Activated CD4-positive, alpha-beta T cell treated with anti-CD3 and anti-CD28 coated beads, Interleukin-2, amount 50 U/mL, for 16 hours (primary cell): ENCODE data around the gene NOXRED1.

Experiments used
- DNase-seq: peaks from one replicate; pipeline ENCODE4 v3.0.0-alpha.2; 2020

The NOXRED1 gene

DNA sequence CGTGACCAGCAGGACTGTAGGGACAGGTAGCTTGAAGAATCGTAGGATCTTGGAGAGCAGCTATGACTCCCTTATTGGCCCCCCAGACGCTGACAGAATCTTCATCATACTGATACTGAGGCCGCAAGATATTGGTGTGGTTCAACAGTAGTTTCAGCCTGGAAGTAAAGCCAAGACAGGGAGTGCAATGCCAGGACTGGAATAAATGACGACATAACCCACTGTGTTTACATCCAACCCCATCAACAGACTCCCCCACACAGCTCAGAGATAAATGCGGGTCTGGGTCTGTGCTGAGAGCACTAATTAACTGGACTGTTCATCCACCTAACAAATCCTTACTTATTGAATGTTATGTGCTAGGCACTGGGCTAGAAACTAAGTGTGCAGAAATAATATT, 16.6 kb downstream of the NOXRED1 start:
- no peak for DNase-seq

DNA sequence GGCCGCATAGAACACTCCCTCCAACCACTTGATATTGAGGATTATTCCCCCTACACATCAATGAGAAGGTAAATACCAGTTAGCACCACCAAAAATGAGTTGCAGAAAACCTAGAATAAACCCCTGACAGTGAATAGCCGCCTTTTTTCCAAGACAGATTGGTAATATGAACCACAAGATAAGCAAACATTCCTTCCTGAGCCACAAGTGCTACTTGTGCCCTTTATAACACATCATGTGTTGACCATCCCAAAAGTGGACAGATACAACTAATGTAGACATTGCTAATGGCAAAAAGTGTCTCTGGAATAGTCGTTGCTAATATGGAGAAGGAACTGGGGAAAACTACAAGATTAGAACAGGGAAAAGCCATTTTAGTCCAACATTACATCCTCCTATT, 17.2 kb downstream of the NOXRED1 start:
- DNase-seq: no peak

DNA sequence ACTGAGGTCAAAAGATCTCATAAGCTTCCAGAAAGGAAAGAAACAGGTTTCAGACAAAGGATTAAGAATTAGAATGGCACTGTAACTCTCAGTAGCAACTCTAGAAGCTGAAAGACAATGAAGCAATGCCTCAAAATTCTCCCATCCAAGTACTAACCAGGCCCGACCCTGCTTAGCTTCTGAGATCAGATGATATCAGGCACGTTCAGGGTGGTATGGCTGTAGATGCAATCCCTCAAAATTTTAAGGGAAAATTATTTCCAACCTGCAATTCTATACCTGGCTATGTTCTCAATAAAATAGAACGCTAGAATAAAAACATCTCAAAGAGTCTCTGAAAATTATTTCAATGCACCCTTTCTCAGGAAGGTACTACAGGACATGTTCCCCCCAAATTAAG, 19.6 kb downstream of the NOXRED1 start:
- no peak for DNase-seq

DNA sequence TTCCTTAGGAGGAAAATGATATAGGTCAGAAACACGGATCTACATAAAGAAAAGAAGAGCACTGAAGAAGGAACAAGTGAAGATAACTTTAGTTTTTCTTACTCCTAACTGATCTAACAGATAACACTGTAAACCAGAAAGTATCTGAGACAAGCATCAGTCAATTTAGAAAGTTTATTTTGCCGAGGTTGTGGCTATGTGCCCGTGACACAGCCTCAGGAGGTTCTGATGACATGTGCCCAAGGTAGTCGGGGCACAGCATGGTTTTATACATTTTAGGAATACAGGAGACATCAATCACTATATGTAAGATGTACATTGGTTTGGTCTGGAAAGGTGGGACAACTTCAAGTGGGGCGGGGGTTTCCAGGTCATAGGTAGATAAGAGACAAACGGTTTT, 23.1 kb downstream of the NOXRED1 start:
- no peak for DNase-seq

DNA sequence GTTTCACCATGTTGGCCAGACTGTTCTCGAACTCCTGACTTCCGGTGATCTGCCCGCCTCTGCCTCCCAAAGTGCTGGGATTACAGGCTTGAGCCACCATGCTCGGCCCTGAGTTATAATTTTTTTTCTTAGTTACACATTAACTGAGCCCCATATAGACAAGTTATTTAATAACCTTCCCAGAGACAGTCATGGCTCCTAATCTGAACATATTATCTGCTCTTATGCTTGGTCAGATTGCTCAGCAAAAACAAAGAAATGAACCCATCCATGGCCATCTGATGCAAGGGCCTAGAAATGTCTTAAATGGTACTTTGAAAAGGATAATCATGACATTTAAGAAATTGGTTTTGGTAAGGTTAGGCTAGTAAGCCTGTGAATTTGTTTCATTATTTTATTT, 33.1 kb downstream of the NOXRED1 start:
- DNase-seq: no peak

DNA sequence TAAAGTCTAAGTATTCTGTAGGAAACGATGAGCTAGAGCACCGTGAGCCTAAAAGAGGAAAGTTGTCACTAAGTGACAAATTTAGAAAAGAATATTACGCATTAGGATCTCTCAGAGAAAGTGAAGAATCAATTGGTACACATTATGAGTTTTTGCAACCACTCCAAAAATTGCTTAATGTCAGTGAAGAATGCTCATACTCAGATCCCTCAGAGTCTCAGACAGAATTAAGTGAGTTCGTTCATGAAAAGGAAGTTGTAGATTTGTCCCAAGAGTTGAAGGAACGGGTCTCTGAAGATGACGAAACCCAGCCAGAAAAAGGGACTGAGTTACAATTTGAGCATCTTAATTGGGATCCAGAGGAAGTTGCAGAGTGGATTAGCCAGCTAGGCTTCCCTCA, 44.6 kb downstream of the NOXRED1 start:
- DNase-seq: no peak

DNA sequence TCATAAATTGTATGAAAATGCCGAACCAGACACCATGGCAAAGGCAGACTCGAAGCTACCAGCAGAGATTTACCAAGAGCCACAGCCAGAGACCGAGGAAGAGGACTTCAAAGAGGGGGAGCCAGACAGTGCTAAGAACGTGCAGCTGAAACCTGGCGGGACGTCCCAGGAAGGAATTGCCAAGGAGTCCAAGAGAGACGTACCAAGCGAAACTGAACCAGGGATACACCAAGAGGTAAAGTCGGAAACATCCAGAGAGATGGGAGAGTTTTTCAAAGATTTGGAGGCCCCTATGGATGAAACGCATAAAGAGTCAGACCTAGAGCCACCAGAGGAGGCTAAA, 45.9 kb downstream of the NOXRED1 start:
- no peak for DNase-seq

DNA sequence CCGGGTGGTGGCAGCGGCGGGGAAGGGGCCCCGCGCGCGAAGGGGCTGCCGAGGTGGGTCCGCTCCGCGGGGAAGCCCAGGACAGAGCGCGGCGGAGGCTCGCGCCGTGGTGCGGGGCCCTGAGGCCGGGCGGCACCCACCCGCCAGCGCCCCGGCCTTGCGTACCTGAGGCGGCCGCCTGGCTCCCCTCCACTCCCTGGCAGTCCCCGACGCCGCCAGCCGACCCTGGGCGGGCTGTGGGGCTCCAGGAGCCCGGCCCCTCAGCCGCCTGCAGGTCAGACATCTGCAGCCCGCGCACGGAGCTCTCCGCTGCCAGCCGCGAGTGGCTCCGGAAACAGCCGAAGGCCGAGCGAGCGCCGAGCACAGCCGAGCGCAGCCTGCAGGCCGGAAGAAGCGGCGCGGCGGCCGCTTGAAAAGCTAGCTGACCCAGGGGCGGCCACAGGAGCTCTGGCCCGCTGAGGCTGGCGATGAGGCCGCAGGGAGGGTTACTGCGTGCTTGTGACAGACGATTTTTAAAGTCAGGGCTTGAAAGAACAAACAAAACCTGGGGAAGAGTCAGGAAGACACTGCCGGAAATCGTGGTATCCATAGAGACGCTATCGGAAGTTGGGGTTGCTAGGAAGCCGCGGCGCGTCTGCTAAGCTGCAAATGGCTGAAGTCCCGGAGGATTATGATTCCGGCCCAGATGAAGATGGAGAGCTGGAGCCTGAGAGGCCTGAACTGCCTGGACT, 46.4 kb downstream of the NOXRED1 start, which contains the start of the genes SAMD15 and TMED8:
TSS of gene SAMD15 (plus strand) at position 609 of the 731 bp plus-strand sequence. CDS start at position 649, 40 bp downstream.
TSS of gene TMED8 (minus strand) at position 324 of the 731 bp plus-strand sequence. CDS start at position 283, 41 bp downstream.
- peak; percentile 87 for DNase-seq

DNA sequence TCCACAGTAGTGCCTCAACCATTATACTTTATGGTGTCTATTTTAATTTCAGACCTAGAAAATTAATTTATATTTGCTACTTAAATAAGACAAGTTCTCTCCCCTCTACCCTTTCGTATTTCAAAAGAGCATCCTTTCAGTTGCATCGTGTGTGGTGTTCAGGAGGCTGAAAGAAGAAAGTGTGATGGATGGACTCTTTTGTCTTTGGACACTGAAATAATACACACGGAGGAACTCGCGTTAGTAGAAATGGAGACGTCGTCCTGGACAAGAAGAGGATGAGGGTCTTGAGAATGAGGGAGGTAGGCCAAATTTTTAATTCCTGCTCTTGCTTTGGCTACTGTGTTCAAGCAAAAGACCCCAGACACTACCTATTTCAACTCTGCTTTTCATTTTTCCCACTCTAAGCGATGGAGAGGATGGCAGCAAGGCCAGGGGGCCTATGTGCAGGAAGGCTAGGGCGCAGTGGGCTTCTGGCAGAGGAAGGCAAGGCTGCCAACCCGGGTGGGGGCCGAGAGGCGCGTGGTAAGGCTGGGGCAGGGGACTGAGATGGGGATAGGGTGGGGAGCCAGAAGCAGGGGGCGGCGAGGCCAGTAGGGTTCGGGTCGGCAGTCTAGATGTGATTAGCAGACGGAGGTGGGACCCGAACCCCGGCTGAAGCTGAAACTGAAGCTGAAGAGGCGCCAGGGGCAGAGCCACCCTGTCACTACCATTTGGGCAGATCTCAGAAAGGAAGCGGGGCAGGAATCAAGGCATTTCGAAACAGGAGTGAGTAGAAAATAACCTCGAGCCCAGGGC, 47.2 kb downstream of the NOXRED1 start:
- DNase-seq: peak; percentile 52

DNA sequence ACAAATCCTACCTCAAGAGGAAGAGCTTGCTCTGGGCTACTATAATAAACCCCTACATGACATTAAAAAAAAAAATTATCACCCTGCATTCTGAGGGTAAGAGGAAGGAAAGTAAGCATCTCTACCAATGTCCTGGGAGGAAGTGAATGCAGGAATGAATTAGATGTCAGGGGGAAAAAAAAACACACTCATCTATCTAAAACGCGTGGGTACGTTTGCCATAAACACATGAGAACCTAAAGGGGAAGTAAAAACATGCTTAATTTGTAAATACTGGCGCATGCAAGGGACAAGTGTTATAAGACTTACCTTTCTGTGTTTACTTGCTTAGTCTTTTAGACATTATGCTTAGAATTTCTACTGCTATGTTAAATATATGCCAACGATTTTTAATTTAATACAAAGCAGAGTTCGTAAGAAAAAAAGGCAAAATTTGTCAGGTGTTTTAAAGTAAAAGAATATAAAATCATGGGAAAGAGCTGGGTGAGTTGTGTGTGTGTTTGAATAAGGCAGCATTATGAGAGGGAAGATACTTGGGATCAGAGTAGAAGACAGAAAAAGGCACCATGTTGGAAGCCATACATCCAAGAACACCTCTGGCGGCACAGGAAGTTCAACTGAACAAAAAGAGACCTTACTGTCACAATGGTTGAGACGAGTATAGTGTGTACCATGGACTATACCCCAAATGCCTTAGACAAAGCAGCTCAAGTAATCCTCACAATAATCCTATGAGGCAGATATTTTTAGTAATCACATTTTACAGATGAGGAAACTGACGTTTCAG, 48.0 kb downstream of the NOXRED1 start:
- DNase-seq: no peak

DNA sequence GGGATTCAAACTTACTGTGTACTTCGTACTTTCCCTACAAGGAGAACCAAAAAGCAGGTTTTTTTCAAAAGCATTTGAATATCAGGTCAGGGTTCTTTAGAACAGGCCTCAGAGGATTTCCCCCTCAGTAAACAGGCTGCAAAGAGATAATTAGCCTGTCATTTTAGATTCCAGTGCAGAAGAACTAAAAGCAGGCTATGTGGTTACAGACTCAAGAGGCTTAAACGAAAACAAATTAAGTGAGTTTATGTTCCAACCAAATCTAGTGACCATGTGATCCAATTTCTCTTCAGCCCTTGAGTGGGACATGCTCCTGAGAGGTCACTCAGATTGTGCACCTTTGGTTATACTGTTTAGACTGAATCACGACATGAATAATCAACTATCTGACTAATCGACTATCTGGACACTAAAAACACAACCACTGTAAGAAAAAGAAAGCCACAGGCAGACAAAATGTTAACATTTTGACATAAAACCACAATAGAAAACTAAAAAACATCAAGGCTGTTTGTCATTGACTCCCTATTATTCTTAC, 51.0 kb downstream of the NOXRED1 start:
- DNase-seq: peak; percentile 51

DNA sequence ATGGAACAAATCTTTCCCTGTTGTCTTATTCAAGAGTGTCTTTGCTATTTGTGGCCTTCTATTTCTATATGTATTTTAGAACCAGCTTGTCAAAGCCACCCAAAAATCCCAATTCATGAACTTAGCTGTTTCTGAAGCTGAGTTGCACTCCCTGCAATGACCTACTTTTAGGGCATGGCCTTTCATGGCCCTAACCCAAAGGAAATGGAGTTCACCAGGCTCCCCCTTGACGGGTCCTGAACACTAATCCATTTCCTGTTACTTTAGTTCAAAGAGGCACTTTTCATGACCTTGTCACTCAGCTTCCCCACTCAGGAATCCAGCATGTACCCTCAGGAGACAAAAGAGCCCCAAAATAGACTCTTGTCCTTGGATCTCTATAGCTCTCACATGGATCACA, 54.0 kb downstream of the NOXRED1 start:
- no peak for DNase-seq

DNA sequence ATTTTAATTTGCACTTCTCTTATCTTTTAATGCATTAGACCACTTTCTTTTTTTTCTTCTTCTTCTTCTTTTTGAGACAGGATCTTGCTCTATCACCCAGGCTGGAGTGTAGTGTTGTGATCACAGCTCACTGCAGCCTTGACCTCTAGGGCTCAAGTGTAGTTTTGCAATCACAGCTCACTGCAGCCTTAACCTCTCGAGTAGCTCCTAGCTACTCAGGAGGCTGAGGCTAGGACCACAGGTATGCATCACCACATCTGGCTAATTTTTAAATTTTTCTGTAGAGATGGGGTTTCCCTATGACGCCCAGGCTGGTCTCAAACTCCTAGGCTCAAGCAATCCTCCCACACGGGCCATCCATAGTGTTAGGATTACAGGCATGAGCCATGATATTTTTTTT, 59.2 kb downstream of the NOXRED1 start:
- DNase-seq: no peak

DNA sequence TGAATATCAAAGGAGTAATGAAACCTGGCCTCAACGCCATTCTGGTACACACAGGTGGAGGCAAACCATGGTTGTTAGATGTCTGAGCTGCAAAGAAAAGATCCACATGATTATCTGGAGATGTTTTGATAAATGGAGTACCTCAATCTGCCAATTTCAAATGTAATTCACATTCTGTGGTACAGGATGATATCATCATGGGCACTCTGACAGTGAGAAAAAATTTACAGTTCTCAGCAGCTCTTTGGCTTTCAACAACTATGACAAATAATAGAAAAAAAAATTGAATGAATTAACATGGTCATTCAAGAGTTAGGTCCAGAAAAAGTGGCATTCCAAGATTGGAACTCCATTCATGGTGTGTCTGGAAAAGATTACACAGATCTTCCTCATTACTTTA, 63.7 kb downstream of the NOXRED1 start:
- no peak for DNase-seq

DNA sequence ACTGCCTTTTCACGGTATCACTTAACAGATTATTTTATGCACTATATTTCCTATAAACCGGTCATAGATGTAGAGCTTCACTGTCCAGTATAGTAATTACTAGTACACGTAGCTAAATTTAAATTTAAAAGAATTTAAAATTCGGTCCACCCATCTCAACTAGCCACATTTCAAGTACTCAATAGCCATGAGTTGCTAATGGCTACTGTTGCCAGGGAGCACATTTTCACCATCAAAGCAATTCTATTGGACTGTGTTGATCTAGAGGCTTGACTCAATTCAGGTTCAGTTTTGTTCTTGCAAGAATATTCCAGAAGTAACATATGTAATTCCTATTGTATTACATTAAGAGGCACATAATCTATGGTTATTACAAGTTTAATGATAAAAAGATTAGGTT, 66.4 kb downstream of the NOXRED1 start:
- DNase-seq: no peak

DNA sequence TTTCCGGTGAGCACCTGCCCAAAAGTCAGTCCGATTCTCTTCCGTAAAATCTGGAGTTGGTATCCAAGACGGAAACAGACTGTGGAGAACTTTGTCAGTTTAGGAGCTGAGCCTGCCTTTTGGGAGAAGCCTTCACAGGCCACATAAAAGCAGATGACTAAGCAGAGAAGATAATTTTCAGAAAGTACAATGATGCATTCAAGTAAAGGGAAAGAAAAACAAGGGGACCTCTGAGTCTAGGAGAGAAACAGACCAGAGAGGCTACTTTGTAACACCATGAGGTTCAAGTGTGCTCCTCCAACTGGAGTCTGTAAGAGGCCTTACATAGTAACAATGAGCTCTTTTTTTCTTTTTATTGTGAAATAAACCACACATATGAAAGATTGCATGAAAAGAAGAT, 67.5 kb downstream of the NOXRED1 start:
- no peak for DNase-seq

DNA sequence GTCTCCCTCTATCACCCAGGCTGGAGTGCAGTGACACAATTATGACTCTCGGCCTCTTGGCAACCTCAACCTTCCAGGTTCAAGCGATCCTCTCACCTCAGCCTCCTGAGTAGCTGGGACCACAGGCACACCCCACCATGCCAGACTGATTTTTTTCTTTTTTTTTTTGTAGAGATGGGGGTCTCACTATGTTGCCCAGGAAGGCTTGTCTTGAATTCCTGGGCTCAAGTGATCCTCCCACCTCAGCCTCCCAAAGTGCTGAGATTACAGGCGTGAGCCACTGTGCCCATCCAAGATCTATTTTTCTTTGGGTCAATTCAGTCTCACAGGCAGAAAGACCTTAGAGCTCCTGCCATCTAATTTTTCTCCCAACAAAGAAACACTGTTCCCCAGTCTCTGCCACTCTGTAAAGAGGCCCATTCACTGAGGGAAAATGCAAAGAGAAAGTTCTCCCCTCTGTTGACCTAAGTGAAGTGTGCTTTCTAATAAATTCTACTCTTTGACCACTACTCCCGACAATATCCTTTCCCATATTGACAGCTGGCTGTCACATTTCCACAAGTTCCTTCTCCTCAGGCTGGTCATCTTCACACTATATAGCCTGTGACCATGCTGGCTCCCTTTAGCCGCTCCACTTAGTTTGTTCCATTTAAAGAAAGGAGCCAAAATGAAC, 69.7 kb downstream of the NOXRED1 start:
- DNase-seq: no peak

DNA sequence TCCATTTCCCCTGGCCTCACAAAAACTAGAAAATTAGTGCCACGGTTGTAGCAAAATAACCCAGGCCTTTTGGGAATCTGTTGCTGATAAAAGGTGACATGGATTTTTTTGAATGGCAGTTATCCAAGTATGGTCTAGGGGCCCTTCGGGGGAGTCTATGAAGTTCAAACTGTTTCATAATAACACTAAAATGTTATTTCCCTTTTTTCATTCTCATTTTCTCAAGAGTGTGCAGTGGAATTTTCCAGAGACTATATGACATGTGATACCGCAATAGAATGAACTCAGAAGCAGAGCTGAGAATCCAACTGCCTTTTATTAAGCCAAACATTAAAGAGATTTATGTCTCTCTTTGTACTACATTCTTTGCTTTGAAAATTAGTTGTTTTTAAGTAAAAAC, 75.6 kb downstream of the NOXRED1 start:
- DNase-seq: no peak

DNA sequence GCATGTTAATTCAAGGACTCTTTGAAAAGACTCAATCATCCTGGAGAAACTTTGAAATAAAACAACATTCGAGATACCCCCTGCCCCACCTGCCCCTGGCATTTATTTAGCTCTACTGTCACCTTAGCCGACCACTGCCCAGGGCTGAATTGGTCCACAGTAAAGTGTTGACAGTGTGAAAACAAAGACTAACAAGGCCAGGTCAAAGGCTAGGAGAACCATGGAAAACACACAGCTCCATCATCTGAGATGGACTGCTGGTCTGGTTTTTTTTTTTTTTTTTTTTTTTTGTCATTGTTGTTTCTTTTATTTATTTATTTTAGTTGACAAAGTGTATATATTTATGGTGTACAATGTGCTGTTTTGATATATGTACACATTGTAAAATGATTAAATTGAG, 76.8 kb downstream of the NOXRED1 start:
- no peak for DNase-seq

DNA sequence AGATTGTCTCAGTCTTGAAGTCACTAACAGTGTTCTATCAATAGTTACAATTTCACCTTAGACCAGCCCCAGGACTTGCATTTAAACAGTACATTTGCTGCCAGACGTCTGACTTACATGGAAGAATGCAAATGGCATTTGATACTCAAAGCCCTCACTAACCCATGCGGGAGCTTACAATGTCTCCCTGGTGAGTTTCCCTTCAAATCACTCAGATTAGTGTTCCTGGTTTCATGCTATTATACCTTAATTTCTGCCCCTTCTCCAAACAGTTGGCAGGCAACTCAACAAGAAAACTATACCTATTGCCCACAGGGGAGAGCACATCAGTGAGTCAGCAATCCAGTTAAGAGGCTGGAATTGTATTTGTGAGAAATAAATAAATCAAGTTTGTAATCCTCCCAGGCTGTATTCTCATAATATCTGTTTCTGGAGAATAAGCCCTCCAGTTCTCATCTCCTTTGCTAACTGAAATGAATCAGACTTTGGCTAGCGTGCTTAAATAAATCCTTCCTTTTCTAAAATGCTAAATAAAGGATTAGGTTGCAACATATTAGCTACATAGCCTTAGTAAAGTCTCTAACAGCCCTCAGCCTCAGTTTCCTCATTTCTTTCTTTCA, 78.8 kb downstream of the NOXRED1 start:
- DNase-seq: no peak
